AG04449 (cell line): Measurements from ENCODE around the gene CORO6.

Experiments used
- CTCF ChIA-PET: fragments of 350-600 bp; formaldehyde crosslinking; extraction: SDS; loops from one replicate; lab custom pipeline; 2021; ENCODE audit warnings: antibody characterized with exemption; lab: Yijun Ruan, JAX
- POLR2A ChIA-PET: fragments of 400-600, 350-600 bp; formaldehyde crosslinking; extraction: SDS; loops from one replicate; lab custom pipeline; 2020; ENCODE audit warnings: antibody characterized with exemption, inconsistent platforms; lab: Yijun Ruan, JAX
- DNase-seq: peaks from one replicate; pipeline ENCODE4 v3.0.0-alpha.2; 2010; ENCODE audit warnings: low read depth, low spot score
- H3K4me3 ChIP-seq: 2 replicates; pipeline ENCODE4 v1.5.1; 2011; ENCODE audit warnings: low read depth, mild to moderate bottlenecking, control low read depth, low read length
- TF ChIP-seq, protein P1 (sequence below): IDR thresholded peaks from one replicate; pipeline ENCODE4 v1.5.1; 2011; ENCODE audit warnings: mild to moderate bottlenecking, moderate library complexity, low read length, control low read depth, inconsistent platforms; ENCODE audit not compliant: insufficient read depth; ENCODE audit errors: missing control alignments

The CORO6 gene

DNA sequence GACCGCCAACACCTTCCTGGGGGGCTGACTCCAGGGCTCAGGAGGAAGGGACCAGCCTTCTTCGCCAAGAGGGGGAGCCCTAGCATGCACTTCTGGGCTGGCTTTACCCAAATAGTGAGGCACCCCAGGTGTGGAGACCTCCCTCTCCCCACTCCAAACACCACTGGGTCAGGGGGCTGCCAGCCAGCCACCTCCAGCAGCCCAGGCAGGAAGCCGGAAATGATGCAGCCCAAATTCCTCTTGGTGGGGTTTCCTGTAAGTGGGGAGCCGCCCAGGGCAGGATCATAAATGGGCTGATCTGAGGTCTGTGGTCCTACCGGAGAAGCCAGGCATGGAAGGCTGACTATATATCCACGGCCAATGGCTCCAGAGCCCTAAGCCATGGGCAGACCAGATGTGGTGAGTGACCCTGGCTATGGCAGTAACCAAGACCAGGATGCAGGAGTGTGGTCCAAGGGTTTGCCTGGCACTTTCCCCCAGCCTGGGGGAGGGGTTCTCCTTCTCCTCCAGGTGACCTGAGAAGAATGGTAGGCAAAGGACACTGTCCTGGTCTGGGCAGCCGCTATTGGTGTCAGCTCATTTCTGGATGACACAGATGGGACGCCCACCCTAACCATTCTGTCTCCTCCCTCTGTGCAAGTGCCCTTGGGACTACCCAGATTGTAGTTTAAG lies 37.5 kb downstream of the CORO6 start:
- TF ChIP-seq, protein P1, sequence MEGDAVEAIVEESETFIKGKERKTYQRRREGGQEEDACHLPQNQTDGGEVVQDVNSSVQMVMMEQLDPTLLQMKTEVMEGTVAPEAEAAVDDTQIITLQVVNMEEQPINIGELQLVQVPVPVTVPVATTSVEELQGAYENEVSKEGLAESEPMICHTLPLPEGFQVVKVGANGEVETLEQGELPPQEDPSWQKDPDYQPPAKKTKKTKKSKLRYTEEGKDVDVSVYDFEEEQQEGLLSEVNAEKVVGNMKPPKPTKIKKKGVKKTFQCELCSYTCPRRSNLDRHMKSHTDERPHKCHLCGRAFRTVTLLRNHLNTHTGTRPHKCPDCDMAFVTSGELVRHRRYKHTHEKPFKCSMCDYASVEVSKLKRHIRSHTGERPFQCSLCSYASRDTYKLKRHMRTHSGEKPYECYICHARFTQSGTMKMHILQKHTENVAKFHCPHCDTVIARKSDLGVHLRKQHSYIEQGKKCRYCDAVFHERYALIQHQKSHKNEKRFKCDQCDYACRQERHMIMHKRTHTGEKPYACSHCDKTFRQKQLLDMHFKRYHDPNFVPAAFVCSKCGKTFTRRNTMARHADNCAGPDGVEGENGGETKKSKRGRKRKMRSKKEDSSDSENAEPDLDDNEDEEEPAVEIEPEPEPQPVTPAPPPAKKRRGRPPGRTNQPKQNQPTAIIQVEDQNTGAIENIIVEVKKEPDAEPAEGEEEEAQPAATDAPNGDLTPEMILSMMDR: peak; percentile 16
- CTCF ChIA-PET: interaction anchor here (1.1 to 20.8 kb wide), 4 partner anchors 14 to 215 kb away, joined by 4 to 210 read pairs (median 83); partner anchors contain the start of genes ABHD15 and TP53I13
- POLR2A ChIA-PET: no interaction called here
- DNase-seq: no peak
- no peak overlapping the region for H3K4me3 ChIP-seq

DNA sequence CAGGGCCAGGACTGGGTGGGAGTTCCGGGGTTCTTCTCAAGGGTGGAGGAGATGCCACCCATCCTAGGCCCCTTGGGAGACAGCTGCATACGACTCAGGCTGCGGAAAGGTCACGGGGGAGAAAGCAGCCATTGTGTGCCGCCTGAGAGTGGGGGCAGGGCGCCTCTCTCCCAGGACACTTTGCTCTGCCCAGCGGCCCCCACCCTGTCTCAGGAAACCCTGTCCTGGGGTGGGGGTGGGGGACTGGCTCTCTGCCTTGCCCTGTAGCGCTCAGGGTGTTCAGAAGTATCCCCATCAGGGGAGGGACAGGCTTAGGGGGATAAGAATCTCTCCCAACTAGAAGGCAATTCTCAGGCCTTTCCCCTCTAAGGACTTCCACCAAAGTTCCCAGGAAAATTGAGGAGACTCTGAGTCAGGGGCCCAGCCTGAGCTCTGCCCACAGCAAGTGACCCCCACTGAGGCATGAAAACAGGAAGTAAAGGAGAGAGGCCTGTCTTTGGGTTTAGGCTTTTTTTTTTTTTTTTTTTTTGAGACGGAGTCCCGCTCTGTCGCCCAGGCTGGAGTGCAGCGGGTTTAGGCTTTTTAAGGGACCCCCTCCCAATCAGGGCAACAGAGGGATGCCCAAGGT lies 38.1 kb downstream of the CORO6 start:
- ChIA-PET CTCF (interaction anchor here (5.2 to 20.8 kb wide), 4 partner anchors 8 to 347 kb away, joined by 23 to 210 read pairs (median 120); partner anchors contain the start of genes ABHD15, ANKRD13B, SSH2 and TP53I13), POLR2A (no interaction called here)
- no peak for DNase-seq
- TF ChIP-seq, protein P1: no peak
- H3K4me3 ChIP-seq: no peak overlapping the region

DNA sequence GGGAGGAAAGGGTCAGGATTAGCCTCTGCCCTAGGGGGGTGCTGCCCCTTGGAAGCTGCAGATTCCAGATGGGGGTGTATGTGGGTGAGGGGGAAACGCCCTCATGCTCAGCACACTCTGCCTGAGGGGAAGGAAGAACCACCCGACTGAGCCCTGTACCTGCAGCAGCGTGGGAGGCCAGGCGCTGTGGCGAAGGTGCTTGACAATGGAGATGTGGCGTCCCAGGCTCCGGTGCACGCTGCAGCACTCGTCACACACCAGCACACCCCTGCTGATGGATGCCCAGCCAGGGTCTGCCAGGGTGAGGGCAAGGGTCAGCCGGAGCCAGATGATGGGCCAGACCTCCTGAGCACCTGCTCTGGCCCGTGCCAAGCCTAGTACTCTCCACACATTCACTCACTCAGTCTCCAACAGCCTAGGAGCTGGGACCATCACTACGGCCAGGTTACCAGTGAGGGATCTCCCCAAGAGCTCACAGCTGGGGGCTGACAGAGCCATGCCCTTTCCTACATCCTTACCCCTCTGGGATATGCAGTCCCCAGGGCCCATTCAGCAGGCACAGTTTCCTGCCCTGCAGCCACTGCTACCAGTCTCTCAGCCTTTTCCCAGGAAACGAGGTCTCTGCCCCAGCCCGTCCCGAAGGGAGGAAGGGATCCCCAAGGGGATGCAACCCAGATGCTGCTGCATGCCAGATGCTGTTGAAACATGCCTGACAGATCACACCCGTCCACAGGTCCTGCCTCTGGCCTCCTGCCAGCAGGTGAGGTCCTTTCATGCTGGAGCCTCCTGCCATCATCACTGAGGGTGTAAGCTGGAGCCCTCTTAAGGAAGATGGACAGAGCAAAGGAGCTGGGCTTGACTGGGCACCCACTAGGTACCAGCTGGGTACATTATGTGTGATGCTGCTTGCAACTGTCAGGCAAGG lies 39.1 kb downstream of the CORO6 start:
- H3K4me3 ChIP-seq: no peak overlapping the region
- CTCF ChIA-PET: interaction anchor here (1.0 to 20.8 kb wide), 7 partner anchors 9 to 509 kb away, joined by 3 to 210 read pairs (median 26); partner anchors contain the start of genes ABHD15, ANKRD13B, SSH2 and TP53I13
- DNase-seq: no peak
- POLR2A ChIA-PET: no interaction called here
- TF ChIP-seq, protein P1: no peak

DNA sequence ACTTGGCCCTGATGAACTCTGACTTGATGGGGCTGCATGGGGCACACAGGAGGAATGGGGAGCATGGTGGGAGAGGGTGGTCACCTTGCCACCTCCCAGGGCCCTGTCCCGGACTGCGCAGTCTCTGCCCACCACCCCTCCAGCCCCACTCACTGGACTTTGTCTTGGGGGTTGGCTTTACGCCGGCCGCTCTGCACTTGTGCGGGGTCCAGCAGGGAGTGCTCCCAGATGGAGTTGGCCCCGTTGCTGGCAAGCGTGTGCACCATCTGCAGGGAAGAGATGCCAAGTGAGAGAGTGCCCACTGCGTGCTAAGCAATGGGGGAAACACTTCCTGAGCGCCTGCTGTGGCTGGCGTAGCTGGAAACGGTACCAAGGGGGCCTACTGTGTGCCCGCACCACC lies 39.9 kb downstream of the CORO6 start:
- ChIA-PET POLR2A (no interaction called here), CTCF (interaction anchor here (0.8 to 20.8 kb wide), 9 partner anchors 10 to 510 kb away, joined by 3 to 210 read pairs (median 26); partner anchors contain the start of genes ABHD15, ANKRD13B, SSH2 and TP53I13)
- no peak for DNase-seq
- TF ChIP-seq, protein P1: no peak
- no peak overlapping the region for H3K4me3 ChIP-seq

DNA sequence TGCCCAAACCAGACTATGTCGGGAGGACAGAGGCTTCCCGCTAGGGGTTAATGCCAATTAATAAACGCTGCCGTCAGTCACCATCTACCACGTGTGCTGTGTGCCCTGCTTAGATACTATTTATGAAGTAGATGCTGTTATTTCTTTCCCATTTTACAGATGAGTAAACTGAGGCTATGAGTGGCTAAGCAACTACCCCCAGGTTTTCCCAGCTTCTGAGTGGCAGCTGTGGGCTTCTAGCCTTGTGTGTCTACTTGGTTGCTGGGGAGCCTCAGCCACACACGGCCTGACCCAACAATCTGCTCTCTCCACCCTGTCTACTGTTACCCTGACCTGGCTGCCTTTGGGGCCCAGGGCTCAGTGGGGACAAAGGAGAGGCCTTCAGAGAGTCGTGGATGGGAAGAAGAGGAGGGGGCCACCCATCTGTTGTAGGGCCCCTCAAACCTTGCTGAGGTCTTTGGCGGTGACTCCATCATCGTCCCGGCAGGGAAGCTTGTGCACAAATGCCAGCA lies 40.4 kb downstream of the CORO6 start:
- CTCF ChIA-PET: interaction anchor here (0.8 to 20.8 kb wide), 9 partner anchors 10 to 512 kb away, joined by 3 to 210 read pairs (median 43); partner anchors contain the start of genes ABHD15, ANKRD13B, SSH2 and TP53I13
- TF ChIP-seq, protein P1: no peak
- H3K4me3 ChIP-seq: no peak overlapping the region
- POLR2A ChIA-PET: no interaction called here
- DNase-seq: no peak
